Ascending aorta (tissue), 2 donors: ENCODE data around the gene POC1B. TPM values are rescaled to one million over a fixed set of nuclear protein-coding genes. Genes with fewer than 3 reads are reported as not detected.
A peak's percentile ranks its signal among the peaks of the same experiment; 100 is the strongest.

Source experiments
- DNase-seq, 2 donors: peaks; one replicate each; pipeline ENCODE4 v3.0.0-alpha.2; 2019; ENCODE audit warnings: low spot score in 2 of 2
- H3K27ac ChIP-seq, 2 donors: fragments of 200-600 bp; sonication (generic); one replicate each; pipeline ENCODE4 v1.5.1; 2016 to 2017; ENCODE audit warnings: mild to moderate bottlenecking in 1 of 2
- H3K27me3 ChIP-seq: fragments of 200-600 bp; sonication (generic); one replicate; pipeline ENCODE4 v1.5.1; 2017
- H3K36me3 ChIP-seq, 2 donors: fragments of 200-600 bp; sonication (generic); one replicate each; pipeline ENCODE4 v1.5.1; 2016
- H3K4me1 ChIP-seq, 2 donors: fragments of 200-600 bp; sonication (generic); one replicate each; pipeline ENCODE4 v1.5.1; 2016 to 2017; ENCODE audit warnings: mild to moderate bottlenecking in 1 of 2
- H3K4me3 ChIP-seq, 2 donors: fragments of 200-600 bp; sonication (generic); one replicate each; pipeline ENCODE4 v1.5.1; 2016 to 2017; ENCODE audit warnings: mild to moderate bottlenecking in 1 of 2
- H3K9me3 ChIP-seq, 2 donors: fragments of 200-600 bp; sonication (generic); one replicate each; pipeline ENCODE4 v1.5.1; 2016
- intact Hi-C: fragments of 100-400 bp; cut with DNase I; formaldehyde crosslinking; loops from one replicate; pipeline ENCODE4 v1.15.1; 2023
- total RNA-seq: library from RNA; depleted of rRNA; stranded (reverse); fragments of >200 nt; gene quantifications from one replicate; pipeline ENCODE4 v1.1.0, GENCODE V29; 2016
- TF ChIP-seq, protein P1 (sequence below), 3 experiments: fragments of 200-600 bp in 2 of 3; fragments of 450-650 bp in 1 of 3; sonication (generic) in 2 of 3; IDR thresholded peaks; one replicate each; pipeline ENCODE4 v1.5.1; 2016 to 2019; ENCODE audit warnings: antibody characterized with exemption in 3 of 3, mild to moderate bottlenecking in 1 of 3, moderate library complexity in 1 of 3

POC1B gene
- total RNA-seq, 1 donor from 2014 or later: 15.8 TPM

DNA sequence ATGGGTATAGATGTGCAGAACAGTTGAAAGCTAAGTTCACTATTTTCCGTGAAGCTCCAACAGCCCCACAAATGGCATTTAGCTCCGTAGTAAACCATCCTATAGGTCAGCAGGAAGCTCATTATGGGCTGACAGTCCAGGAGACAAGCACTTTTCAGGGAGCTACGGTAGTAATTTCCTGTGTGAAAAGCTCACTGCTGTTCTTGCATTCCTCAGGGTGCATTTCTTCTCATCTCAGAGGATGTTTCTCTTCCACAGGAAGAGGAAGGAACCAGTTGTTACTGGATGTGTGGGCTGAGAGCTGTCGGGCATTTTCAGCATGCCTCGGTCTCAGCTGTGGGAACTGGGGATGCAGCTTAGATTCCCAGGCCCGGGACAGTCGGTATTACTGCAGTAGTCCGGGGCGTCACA lies 74.0 kb downstream of the POC1B start:
- intact Hi-C loops: loop anchor here (2.0 to 5.0 kb wide), 2 partner anchors 67 to 290 kb away; no protein-coding TSS in a partner anchor
- TF ChIP-seq, protein P1, sequence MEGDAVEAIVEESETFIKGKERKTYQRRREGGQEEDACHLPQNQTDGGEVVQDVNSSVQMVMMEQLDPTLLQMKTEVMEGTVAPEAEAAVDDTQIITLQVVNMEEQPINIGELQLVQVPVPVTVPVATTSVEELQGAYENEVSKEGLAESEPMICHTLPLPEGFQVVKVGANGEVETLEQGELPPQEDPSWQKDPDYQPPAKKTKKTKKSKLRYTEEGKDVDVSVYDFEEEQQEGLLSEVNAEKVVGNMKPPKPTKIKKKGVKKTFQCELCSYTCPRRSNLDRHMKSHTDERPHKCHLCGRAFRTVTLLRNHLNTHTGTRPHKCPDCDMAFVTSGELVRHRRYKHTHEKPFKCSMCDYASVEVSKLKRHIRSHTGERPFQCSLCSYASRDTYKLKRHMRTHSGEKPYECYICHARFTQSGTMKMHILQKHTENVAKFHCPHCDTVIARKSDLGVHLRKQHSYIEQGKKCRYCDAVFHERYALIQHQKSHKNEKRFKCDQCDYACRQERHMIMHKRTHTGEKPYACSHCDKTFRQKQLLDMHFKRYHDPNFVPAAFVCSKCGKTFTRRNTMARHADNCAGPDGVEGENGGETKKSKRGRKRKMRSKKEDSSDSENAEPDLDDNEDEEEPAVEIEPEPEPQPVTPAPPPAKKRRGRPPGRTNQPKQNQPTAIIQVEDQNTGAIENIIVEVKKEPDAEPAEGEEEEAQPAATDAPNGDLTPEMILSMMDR (IDR thresholded peaks at IDR 0.05): no peak
- H3K27me3 ChIP-seq: no peaks in the 10 kb centered on the region
- H3K27ac ChIP-seq: peak overlapping the region; percentile 80 to 82
- H3K36me3 ChIP-seq: no peaks in the 10 kb centered on the region
- no peaks in the 10 kb centered on the region for H3K9me3 ChIP-seq
- peak overlapping the region in 1 of 2 donors; percentile 47 for H3K4me3 ChIP-seq
- DNase-seq: peak in 1 of 2 donors; percentile 69
- peaks cover 14 to 26% of the 10 kb centered on the region in 2 donors for H3K4me1 ChIP-seq

DNA sequence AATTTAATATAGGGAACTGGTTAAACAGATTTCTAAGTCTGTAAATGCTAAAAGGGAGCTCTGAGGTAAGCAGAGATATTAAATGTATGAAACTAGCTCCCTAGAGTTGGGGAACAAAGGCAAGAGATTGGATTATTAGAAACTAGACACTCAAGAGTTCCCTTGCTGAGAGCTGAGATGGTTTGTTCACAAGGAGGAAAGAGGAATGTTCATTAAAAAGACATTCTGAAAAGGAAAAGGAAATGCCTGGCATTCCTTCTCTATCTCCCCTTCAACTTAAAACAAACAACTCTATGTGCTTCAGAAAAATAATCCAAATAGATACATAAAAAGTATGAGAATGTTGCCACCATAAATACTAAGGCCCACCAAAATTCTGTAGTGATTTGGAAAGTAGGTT lies 74.9 kb downstream of the POC1B start:
- Histone ChIP-seq H3K4me1 (peaks cover 14 to 26% of the 10 kb centered on the region in 2 donors), H3K27me3 (no peaks in the 10 kb centered on the region), H3K36me3 (no peaks in the 10 kb centered on the region), H3K4me3 (no peak overlapping the region), H3K27ac (peak overlapping the region; percentile 80 to 82), H3K9me3 (no peaks in the 10 kb centered on the region)
- intact Hi-C loops: loop anchor here (5.0 kb wide), 1 partner anchor 289 kb away; no protein-coding TSS in a partner anchor
- TF ChIP-seq, protein P1 (IDR thresholded peaks at IDR 0.05): no peak
- no peak for DNase-seq

DNA sequence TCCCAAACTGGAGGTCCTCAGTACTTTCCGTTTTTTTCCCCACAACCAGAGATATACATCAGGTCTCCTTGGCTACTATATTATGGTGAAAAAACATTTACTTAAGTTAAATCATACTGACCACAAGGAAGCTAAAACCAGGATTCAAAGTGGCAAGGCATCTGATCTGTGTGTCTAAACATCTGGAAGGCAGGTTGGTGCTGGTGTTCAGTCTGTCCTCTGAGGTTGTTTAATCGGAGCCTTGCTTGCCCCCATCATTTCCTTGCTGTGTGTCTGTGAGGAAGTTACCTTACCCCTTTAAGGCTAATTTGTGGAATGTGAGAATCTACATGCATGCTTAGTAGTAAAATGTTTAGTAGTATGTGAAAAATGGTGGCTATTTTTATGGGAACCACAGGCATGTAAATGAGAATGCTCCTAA lies 76.9 kb downstream of the POC1B start:
- Histone ChIP-seq H3K9me3 (no peaks in the 10 kb centered on the region), H3K4me1 (peaks cover 14 to 20% of the 10 kb centered on the region in 2 donors), H3K27ac (no peak overlapping the region), H3K4me3 (no peak overlapping the region), H3K36me3 (no peaks in the 10 kb centered on the region), H3K27me3 (no peaks in the 10 kb centered on the region)
- DNase-seq: no peak
- TF ChIP-seq, protein P1 (IDR thresholded peaks at IDR 0.05): no peak
- intact Hi-C loops: no loop called here

DNA sequence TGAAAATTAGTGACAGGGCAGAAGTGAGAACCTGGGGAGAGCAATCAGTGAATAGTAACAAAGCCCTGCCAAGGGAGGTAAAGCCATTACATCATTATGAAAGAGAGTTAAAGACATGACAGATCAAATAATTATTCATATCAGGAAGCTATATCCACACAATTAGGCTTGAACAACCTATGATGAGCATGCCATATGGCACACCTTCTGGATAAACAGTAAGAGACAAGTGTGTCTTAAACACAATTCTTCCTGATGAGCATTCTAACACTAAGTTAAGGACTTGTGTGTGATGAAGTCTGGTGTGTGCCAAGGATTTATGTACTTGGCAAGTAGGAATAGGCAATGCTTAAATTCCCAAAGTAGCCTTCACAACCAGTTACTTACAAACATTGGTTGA lies 77.3 kb downstream of the POC1B start:
- H3K27me3 ChIP-seq: no peaks in the 10 kb centered on the region
- H3K27ac ChIP-seq: no peak overlapping the region
- DNase-seq: no peak
- intact Hi-C loops: no loop called here
- H3K9me3 ChIP-seq: no peaks in the 10 kb centered on the region
- H3K4me3 ChIP-seq: no peak overlapping the region
- H3K36me3 ChIP-seq: no peaks in the 10 kb centered on the region
- peaks cover 14 to 18% of the 10 kb centered on the region in 2 donors for H3K4me1 ChIP-seq
- TF ChIP-seq, protein P1 (IDR thresholded peaks at IDR 0.05): no peak

DNA sequence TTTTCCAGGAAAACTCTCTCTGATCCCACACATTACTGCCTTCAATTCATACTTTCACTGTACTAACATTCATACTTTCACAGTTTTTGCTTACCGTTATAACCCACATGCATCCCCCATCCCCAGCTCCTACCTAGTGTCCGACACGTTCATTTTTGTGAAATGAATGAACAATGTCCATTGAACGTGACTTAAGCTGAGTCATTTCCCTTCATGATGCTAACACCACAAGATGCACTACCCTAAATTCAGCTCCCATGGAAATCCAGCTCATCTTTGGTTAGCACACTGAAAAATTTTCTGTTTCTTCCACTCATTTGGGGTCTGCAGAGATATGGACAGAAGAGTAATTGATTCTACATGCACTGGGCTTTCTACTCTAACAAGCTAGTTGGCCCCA lies 85.9 kb downstream of the POC1B start:
- Histone ChIP-seq H3K27me3 (no peaks in the 10 kb centered on the region), H3K36me3 (no peaks in the 10 kb centered on the region), H3K9me3 (no peaks in the 10 kb centered on the region), H3K27ac (no peak overlapping the region), H3K4me1 (no peaks in the 10 kb centered on the region), H3K4me3 (no peak overlapping the region)
- DNase-seq: no peak
- TF ChIP-seq, protein P1 (IDR thresholded peaks at IDR 0.05): no peak
- intact Hi-C loops: no loop called here

DNA sequence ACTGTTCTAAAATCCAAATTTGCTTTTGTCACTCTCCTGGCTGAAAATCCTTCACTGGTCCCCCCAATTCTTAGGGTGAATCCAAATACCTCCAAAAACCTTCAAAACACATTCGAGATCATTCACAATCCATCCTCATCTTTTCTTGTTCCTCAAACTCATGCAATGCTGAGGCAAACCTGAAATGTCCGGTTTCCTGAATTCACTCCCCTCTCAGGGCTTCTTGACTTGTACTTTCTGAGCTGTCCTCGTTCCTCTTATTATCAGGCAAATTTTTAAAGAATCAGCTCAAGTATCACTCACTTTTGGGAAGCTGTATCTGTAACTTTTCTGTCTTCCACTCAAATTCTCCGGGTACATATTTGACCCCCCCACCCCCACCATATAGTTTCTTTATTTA lies 88.6 kb downstream of the POC1B start:
- H3K4me3 ChIP-seq: no peak overlapping the region
- H3K4me1 ChIP-seq: no peaks in the 10 kb centered on the region
- no peaks in the 10 kb centered on the region for H3K27me3 ChIP-seq
- TF ChIP-seq, protein P1 (IDR thresholded peaks at IDR 0.05): no peak
- H3K9me3 ChIP-seq: no peaks in the 10 kb centered on the region
- H3K27ac ChIP-seq: no peak overlapping the region
- DNase-seq: no peak
- intact Hi-C loops: no loop called here
- no peaks in the 10 kb centered on the region for H3K36me3 ChIP-seq
